Measurements from ENCODE around the gene CCDC148. TPM values are rescaled to one million over a fixed set of nuclear protein-coding genes. Genes with fewer than 3 reads are reported as not detected.

Gene CCDC148
- total RNA-seq, 1 donor from 2014 or later = 2.4 TPM

DNA sequence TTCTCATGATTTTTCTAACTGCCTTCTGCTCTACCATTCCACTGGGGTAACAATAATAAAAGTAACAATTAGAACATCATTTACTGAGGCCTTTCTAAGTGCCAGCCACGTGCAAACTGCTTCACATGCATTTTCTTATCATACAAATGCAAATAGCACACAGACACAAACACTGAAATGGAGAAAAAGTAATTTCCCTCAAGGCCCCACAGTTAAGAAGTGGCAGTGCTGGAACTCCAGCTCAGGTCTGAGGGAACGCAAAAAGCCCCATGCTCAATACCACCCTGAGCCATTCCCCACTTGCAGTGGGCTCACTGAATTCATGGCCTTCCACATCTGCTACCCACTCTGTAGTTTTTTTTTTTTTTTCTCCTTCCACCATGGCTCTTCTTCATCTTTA lies 214.3 kb downstream of the CCDC148 start:
- Mint-ChIP-seq H3K27ac (ENCODE audit: unreplicated experiment) (no peak overlapping the region), H3K4me3 (ENCODE audit: unreplicated experiment) (no peak overlapping the region), H3K9me3 (ENCODE audit: unreplicated experiment) (no peaks in the 10 kb centered on the region), H3K4me1 (ENCODE audit: low read depth, unreplicated experiment) (no peaks in the 10 kb centered on the region), H3K36me3 (ENCODE audit: low read depth, unreplicated experiment) (peaks cover 1% of the 10 kb centered on the region), H3K27me3 (ENCODE audit: low read depth, unreplicated experiment) (peaks cover 5% of the 10 kb centered on the region)
- Histone ChIP-seq H3K4me3 (ENCODE audit: insufficient read depth, low read depth, low read length) (no peak overlapping the region), H3K36me3 (ENCODE audit: insufficient read depth, low read length) (no peaks in the 10 kb centered on the region), H3K4me1 (ENCODE audit: insufficient read depth, low read length) (no peaks in the 10 kb centered on the region), H3K27me3 (ENCODE audit: insufficient read depth, low read length) (no peaks in the 10 kb centered on the region), H2AFZ (ENCODE audit: low read depth, low read length) (no peak overlapping the region), H3K27ac (ENCODE audit: low read depth, low read length) (no peak overlapping the region), H3K79me2 (ENCODE audit: insufficient read depth, low read length) (no peaks in the 10 kb centered on the region), H3K9ac (ENCODE audit: low read length) (no peak overlapping the region), H3K4me2 (ENCODE audit: low read length) (no peak overlapping the region), H3K9me3 (ENCODE audit: insufficient read depth, low read depth, low read length) (no peaks in the 10 kb centered on the region), H4K20me1 (ENCODE audit: insufficient read depth, low read length) (no peaks in the 10 kb centered on the region)
- no peak for TF ChIP-seq EZH2 (IDR thresholded peaks at IDR 0.05; ENCODE audit: insufficient read depth, low read length)
- TF ChIP-seq, protein P1, sequence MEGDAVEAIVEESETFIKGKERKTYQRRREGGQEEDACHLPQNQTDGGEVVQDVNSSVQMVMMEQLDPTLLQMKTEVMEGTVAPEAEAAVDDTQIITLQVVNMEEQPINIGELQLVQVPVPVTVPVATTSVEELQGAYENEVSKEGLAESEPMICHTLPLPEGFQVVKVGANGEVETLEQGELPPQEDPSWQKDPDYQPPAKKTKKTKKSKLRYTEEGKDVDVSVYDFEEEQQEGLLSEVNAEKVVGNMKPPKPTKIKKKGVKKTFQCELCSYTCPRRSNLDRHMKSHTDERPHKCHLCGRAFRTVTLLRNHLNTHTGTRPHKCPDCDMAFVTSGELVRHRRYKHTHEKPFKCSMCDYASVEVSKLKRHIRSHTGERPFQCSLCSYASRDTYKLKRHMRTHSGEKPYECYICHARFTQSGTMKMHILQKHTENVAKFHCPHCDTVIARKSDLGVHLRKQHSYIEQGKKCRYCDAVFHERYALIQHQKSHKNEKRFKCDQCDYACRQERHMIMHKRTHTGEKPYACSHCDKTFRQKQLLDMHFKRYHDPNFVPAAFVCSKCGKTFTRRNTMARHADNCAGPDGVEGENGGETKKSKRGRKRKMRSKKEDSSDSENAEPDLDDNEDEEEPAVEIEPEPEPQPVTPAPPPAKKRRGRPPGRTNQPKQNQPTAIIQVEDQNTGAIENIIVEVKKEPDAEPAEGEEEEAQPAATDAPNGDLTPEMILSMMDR (IDR thresholded peaks at IDR 0.05; ENCODE audit: insufficient read depth, low read depth, low read length) = no peak
- DNase-seq (ENCODE audit: low read depth) (no peak), FAIRE-seq (no peak)

DNA sequence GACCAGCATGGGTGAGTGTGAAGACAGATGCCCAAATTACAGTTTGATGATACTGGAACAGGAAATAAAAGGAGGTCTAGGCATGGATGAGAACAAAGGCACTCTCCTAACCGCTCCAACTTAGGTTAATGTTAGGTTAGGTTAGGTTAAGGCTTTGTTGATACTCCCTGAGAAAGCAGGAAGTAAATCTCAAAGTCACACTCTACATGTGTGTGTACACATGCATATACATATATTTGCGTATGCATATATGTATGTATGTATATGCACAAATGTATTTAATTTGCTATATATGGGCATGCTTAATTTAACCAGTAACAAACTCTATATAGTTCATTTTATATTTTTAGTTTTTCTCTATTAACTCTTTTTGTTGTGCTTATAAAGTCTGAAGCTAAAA lies 215.6 kb downstream of the CCDC148 start:
- Mint-ChIP-seq H3K27me3 (ENCODE audit: low read depth, unreplicated experiment) (peaks cover 5% of the 10 kb centered on the region), H3K4me3 (ENCODE audit: unreplicated experiment) (no peak overlapping the region), H3K9me3 (ENCODE audit: unreplicated experiment) (no peaks in the 10 kb centered on the region), H3K27ac (ENCODE audit: unreplicated experiment) (no peak overlapping the region), H3K36me3 (ENCODE audit: low read depth, unreplicated experiment) (peaks cover 1% of the 10 kb centered on the region), H3K4me1 (ENCODE audit: low read depth, unreplicated experiment) (no peaks in the 10 kb centered on the region)
- H3K79me2 ChIP-seq (ENCODE audit: insufficient read depth, low read length) = no peaks in the 10 kb centered on the region
- no peak overlapping the region for H3K4me2 ChIP-seq (ENCODE audit: low read length)
- DNase-seq (ENCODE audit: low read depth) (no peak), FAIRE-seq (no peak)
- H3K36me3 ChIP-seq (ENCODE audit: insufficient read depth, low read length) = no peaks in the 10 kb centered on the region
- no peaks in the 10 kb centered on the region for H3K27me3 ChIP-seq (ENCODE audit: insufficient read depth, low read length)
- H4K20me1 ChIP-seq (ENCODE audit: insufficient read depth, low read length) = no peaks in the 10 kb centered on the region
- no peak overlapping the region for H3K27ac ChIP-seq (ENCODE audit: low read depth, low read length)
- H3K9ac ChIP-seq (ENCODE audit: low read length) = no peak overlapping the region
- no peak overlapping the region for H2AFZ ChIP-seq (ENCODE audit: low read depth, low read length)
- TF ChIP-seq, protein P1 (IDR thresholded peaks at IDR 0.05; ENCODE audit: insufficient read depth, low read depth, low read length) = no peak
- TF ChIP-seq EZH2 (IDR thresholded peaks at IDR 0.05; ENCODE audit: insufficient read depth, low read length) = no peak
- H3K9me3 ChIP-seq (ENCODE audit: insufficient read depth, low read depth, low read length) = no peaks in the 10 kb centered on the region
- H3K4me1 ChIP-seq (ENCODE audit: insufficient read depth, low read length) = no peaks in the 10 kb centered on the region
- no peak overlapping the region for H3K4me3 ChIP-seq (ENCODE audit: insufficient read depth, low read depth, low read length)

DNA sequence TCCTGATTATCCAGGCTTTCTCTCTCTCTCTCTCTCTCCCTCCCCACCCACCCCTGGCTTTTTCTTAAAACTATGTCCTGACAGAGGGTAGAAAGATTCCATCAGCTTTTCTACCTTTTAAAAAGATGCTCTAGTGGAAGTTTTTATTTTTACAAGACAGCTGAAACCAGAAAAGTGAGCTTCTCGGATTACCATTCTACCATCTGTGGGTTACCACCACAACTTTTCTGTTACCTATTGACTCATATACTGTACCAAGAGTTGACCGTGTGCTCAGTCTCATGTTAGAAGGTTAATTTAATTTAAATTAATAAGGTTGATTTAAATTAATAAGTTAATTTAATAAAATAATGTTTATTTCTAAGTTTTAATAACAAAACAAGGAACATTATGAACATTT lies 217.3 kb downstream of the CCDC148 start:
- H3K4me1 Mint-ChIP-seq (ENCODE audit: low read depth, unreplicated experiment) = no peaks in the 10 kb centered on the region
- H3K4me3 ChIP-seq (ENCODE audit: insufficient read depth, low read depth, low read length) = no peak overlapping the region
- TF ChIP-seq, protein P1 (IDR thresholded peaks at IDR 0.05; ENCODE audit: insufficient read depth, low read depth, low read length) = no peak
- TF ChIP-seq EZH2 (IDR thresholded peaks at IDR 0.05; ENCODE audit: insufficient read depth, low read length) = no peak

More for the DNA sequence above, 217.3 kb downstream of the CCDC148 start:
- Histone ChIP-seq H3K36me3 (ENCODE audit: insufficient read depth, low read length) (no peaks in the 10 kb centered on the region), H3K4me2 (ENCODE audit: low read length) (no peak overlapping the region), H4K20me1 (ENCODE audit: insufficient read depth, low read length) (no peaks in the 10 kb centered on the region), H3K9ac (ENCODE audit: low read length) (no peak overlapping the region), H3K79me2 (ENCODE audit: insufficient read depth, low read length) (no peaks in the 10 kb centered on the region), H3K27me3 (ENCODE audit: insufficient read depth, low read length) (no peaks in the 10 kb centered on the region), H2AFZ (ENCODE audit: low read depth, low read length) (no peak overlapping the region), H3K27ac (ENCODE audit: low read depth, low read length) (no peak overlapping the region), H3K4me1 (ENCODE audit: insufficient read depth, low read length) (no peaks in the 10 kb centered on the region), H3K9me3 (ENCODE audit: insufficient read depth, low read depth, low read length) (no peaks in the 10 kb centered on the region)
- Mint-ChIP-seq H3K4me3 (ENCODE audit: unreplicated experiment) (no peak overlapping the region), H3K36me3 (ENCODE audit: low read depth, unreplicated experiment) (no peaks in the 10 kb centered on the region), H3K27me3 (ENCODE audit: low read depth, unreplicated experiment) (peaks cover 5% of the 10 kb centered on the region), H3K27ac (ENCODE audit: unreplicated experiment) (no peak overlapping the region), H3K9me3 (ENCODE audit: unreplicated experiment) (no peaks in the 10 kb centered on the region)
- DNase-seq (ENCODE audit: low read depth) (no peak), FAIRE-seq (no peak)
